NCI-H510A (cell line): ENCODE data around the gene GALC.

Source experiments
- DNase-seq: peaks from one replicate; lab custom pipeline; 2025; lab: John Stamatoyannopoulos, UW

Gene GALC

GRCh38 chr14:87955501-87955900 lies 37.5 kb downstream of the GALC start:
- DNase-seq = no peak

- no peak for DNase-seq
Observed at GRCh38 chr14:87952307-87953094, 40.5 kb downstream of the GALC start.

GRCh38 chr14:87944987-87945604 lies 47.9 kb downstream of the GALC start:
- no peak for DNase-seq

GRCh38 chr14:87940894-87941293 lies 52.1 kb downstream of the GALC start:
- DNase-seq = no peak

- DNase-seq = no peak
Observed at GRCh38 chr14:87940382-87940781, 52.6 kb downstream of the GALC start.

- peak; percentile 95 for DNase-seq
Observed at GRCh38 chr14:87935886-87936285, 57.1 kb downstream of the GALC start.

- no peak for DNase-seq
Observed at GRCh38 chr14:87935081-87935828, 57.7 kb downstream of the GALC start.

- no peak for DNase-seq
Observed at GRCh38 chr14:87934185-87934584, 58.8 kb downstream of the GALC start.

- DNase-seq = no peak
Observed at GRCh38 chr14:87916886-87917275, 76.1 kb downstream of the GALC start.

- no peak for DNase-seq
Observed at GRCh38 chr14:87916103-87916885, 76.7 kb downstream of the GALC start.

- DNase-seq = no peak
Observed at GRCh38 chr14:87908550-87908949, 84.4 kb downstream of the GALC start.

GRCh38 chr14:87901652-87902051 lies 91.3 kb downstream of the GALC start:
- DNase-seq = no peak

GRCh38 chr14:87901236-87901635 lies 91.7 kb downstream of the GALC start:
- no peak for DNase-seq

- DNase-seq = no peak
Observed at GRCh38 chr14:87899228-87899627, 93.8 kb downstream of the GALC start.

- DNase-seq = no peak
Observed at GRCh38 chr14:87898301-87898700, 94.7 kb downstream of the GALC start.

- DNase-seq = peak; percentile 2
Observed at GRCh38 chr14:87896393-87897380, 96.3 kb downstream of the GALC start.

- DNase-seq = no peak
Observed at GRCh38 chr14:87894920-87895319, 98.1 kb downstream of the GALC start.

GRCh38 chr14:87892763-87893162 lies 100.2 kb downstream of the GALC start:
- no peak for DNase-seq

- DNase-seq = no peak
Observed at GRCh38 chr14:87888136-87888999, 104.6 kb downstream of the GALC start.

- DNase-seq = no peak
Observed at GRCh38 chr14:87883750-87884149, 109.2 kb downstream of the GALC start.
